MM.1S (cell line): ENCODE data around the gene MGME1.

Experiments
- DNase-seq: peaks from one replicate; pipeline ENCODE4 v3.0.0-alpha.2; 2015
- H2AFZ ChIP-seq: fragments of 300-600 bp; sonication (generic); 2 replicates; pipeline ENCODE4 v1.6.0; 2016; ENCODE audit warnings: antibody characterized with exemption, low read length
- H3F3A ChIP-seq: fragments of 300-600 bp; sonication (generic); 2 replicates; pipeline ENCODE4 v1.6.1; 2016; ENCODE audit warnings: mild to moderate bottlenecking, antibody characterized with exemption, low read length, moderate library complexity, mixed read lengths; ENCODE audit not compliant: insufficient read depth
- H3K27ac ChIP-seq: fragments of 300-600 bp; sonication (generic); 2 replicates; pipeline ENCODE4 v1.5.1; 2016; ENCODE audit warnings: mild to moderate bottlenecking, low read length
- H3K27me3 ChIP-seq: fragments of 300-600 bp; sonication (generic); replicated peaks from 2 replicates; pipeline ENCODE4 v1.6.0; 2016; ENCODE audit warnings: low read length; ENCODE audit not compliant: insufficient read depth
- H3K36me3 ChIP-seq: fragments of 300-600 bp; sonication (generic); replicated peaks from 2 replicates; pipeline ENCODE4 v1.6.1; 2016; ENCODE audit warnings: mild to moderate bottlenecking, low read length, mixed read lengths; ENCODE audit not compliant: insufficient read depth
- H3K4me1 ChIP-seq: fragments of 300-600 bp; sonication (generic); 2 replicates; pipeline ENCODE4 v1.6.1; 2016; ENCODE audit warnings: low read length, mixed read lengths
- H3K4me2 ChIP-seq: fragments of 300-600 bp; sonication (generic); 2 replicates; pipeline ENCODE4 v1.6.0; 2016; ENCODE audit warnings: low read depth, low read length
- H3K4me3 ChIP-seq: fragments of 300-600 bp; sonication (generic); 2 replicates; pipeline ENCODE4 v1.5.1; 2016; ENCODE audit warnings: low read length, mixed read lengths
- H3K79me2 ChIP-seq: fragments of 300-600 bp; sonication (generic); 2 replicates; pipeline ENCODE4 v1.6.1; 2016; ENCODE audit warnings: mixed run types, low read length, mixed read lengths
- H3K9ac ChIP-seq: fragments of 300-600 bp; sonication (generic); 2 replicates; pipeline ENCODE4 v1.6.1; 2016; ENCODE audit warnings: low read length, mixed read lengths
- H3K9me2 ChIP-seq: fragments of 300-600 bp; sonication (generic); replicated peaks from 2 replicates; pipeline ENCODE4 v1.6.1; 2016; ENCODE audit warnings: mild to moderate bottlenecking, low read length, mixed read lengths; ENCODE audit not compliant: insufficient read depth
- H3K9me3 ChIP-seq: fragments of 300-600 bp; sonication (generic); replicated peaks from 2 replicates; pipeline ENCODE4 v1.6.1; 2016; ENCODE audit warnings: mild to moderate bottlenecking, low read length, mixed read lengths; ENCODE audit not compliant: insufficient read depth
- H4K20me1 ChIP-seq: fragments of 300-600 bp; sonication (generic); 2 replicates; pipeline ENCODE4 v1.6.1; 2016; ENCODE audit warnings: mild to moderate bottlenecking, low read length, moderate library complexity, mixed read lengths; ENCODE audit not compliant: insufficient read depth
- CTCF ChIP-seq: fragments of 300-600 bp; sonication (generic); IDR thresholded peaks from 2 replicates; pipeline ENCODE4 v1.5.1; 2016; ENCODE audit warnings: antibody characterized with exemption, low read length, mixed read lengths
- EZH2 ChIP-seq: fragments of 300-600 bp; sonication (generic); optimal IDR thresholded peaks from 2 replicates; pipeline ENCODE3; 2017; ENCODE audit warnings: low read depth, mild to moderate bottlenecking, antibody characterized with exemption, low read length, mixed read lengths
- EZH2phosphoT487 ChIP-seq: fragments of 300-600 bp; sonication (generic); IDR thresholded peaks from 2 replicates; pipeline ENCODE4 v1.6.1; 2018; ENCODE audit warnings: antibody characterized with exemption, low read length

The MGME1 gene

GRCh38 chr20:17969278-17969883, 563 bp downstream of the MGME1 start:
- Histone ChIP-seq H3K4me1 (peaks cover 23% of the 10 kb centered on the region), H3K27ac (peak overlapping the region; percentile 99), H3K9ac (peak overlapping the region; percentile 99), H2AFZ (peak overlapping the region; percentile 75), H3K4me2 (peak overlapping the region; percentile 85), H3F3A (peaks cover 58% of the 10 kb centered on the region), H3K9me3 (no peaks in the 10 kb centered on the region), H3K79me2 (peaks cover 94% of the 10 kb centered on the region), H3K36me3 (peaks cover 5% of the 10 kb centered on the region; the same call in 1 of the 2 replicates), H3K9me2 (no peaks in the 10 kb centered on the region), H3K27me3 (no peaks in the 10 kb centered on the region), H3K4me3 (peak overlapping the region; percentile 97), H4K20me1 (peaks cover 22% of the 10 kb centered on the region)
- no peak for TF ChIP-seq EZH2
- no peak for TF ChIP-seq EZH2phosphoT487
- no peak for TF ChIP-seq CTCF
- peak; percentile 45 for DNase-seq

GRCh38 chr20:17969884-17970409, 1.1 kb downstream of the MGME1 start:
- peak; percentile 77 for DNase-seq
- Histone ChIP-seq H3K4me1 (peaks cover 17% of the 10 kb centered on the region), H3K9me3 (no peaks in the 10 kb centered on the region), H3K36me3 (peaks cover 5% of the 10 kb centered on the region; the same call in 1 of the 2 replicates), H3F3A (peaks cover 58% of the 10 kb centered on the region), H3K79me2 (peaks cover 93% of the 10 kb centered on the region), H3K9ac (peak overlapping the region; percentile 99), H2AFZ (peak overlapping the region; percentile 75; the same call in 1 of the 2 replicates), H3K27ac (peak overlapping the region; percentile 99), H3K4me2 (peak overlapping the region; percentile 85), H3K27me3 (no peaks in the 10 kb centered on the region), H3K4me3 (peak overlapping the region; percentile 97), H3K9me2 (no peaks in the 10 kb centered on the region), H4K20me1 (peaks cover 17% of the 10 kb centered on the region)
- TF ChIP-seq EZH2phosphoT487 (no peak), EZH2 (no peak), CTCF (no peak)

GRCh38 chr20:17971300-17972013, 2.6 kb downstream of the MGME1 start:
- H4K20me1 ChIP-seq: peaks cover 3% of the 10 kb centered on the region; the same call in 1 of the 2 replicates
- H3K4me1 ChIP-seq: 0 out of 2 replicates have a peak, but pooled peaks cover 7% of the 10 kb centered on the region
- peak overlapping the region; percentile 85 for H3K4me2 ChIP-seq
- H3K36me3 ChIP-seq: 0 out of 2 replicates have a peak, but pooled peaks cover 7% of the 10 kb centered on the region
- DNase-seq: peak; percentile 61
- H3K9me3 ChIP-seq: no peaks in the 10 kb centered on the region
- H3K27ac ChIP-seq: peak overlapping the region; percentile 99; the same call in 1 of the 2 replicates
- no peak overlapping the region for H2AFZ ChIP-seq
- H3K9me2 ChIP-seq: no peaks in the 10 kb centered on the region
- H3K79me2 ChIP-seq: peaks cover 87% of the 10 kb centered on the region
- H3K9ac ChIP-seq: peak overlapping the region; percentile 99; the same call in 1 of the 2 replicates
- peaks cover 46% of the 10 kb centered on the region for H3F3A ChIP-seq
- H3K27me3 ChIP-seq: no peaks in the 10 kb centered on the region
- H3K4me3 ChIP-seq: peak overlapping the region; percentile 97
- no peak for TF ChIP-seq EZH2
- TF ChIP-seq CTCF: no peak
- no peak for TF ChIP-seq EZH2phosphoT487
